HG03521 (cell line): Measurements from ENCODE around the gene SAMM50.
"Not testable (repeated sequence)": the region's sequence is repeated elsewhere in the genome, so short reads cannot be mapped to it uniquely, and the experiment has no call there.

Experiments used
- ATAC-seq: cut with Tn5 transposase; IDR thresholded peaks from one replicate; pipeline ENCODE4 v1.9.1; 2021; ENCODE audit warnings: mild to moderate bottlenecking, moderate library complexity; ENCODE audit not compliant: unreplicated experiment

SAMM50 gene

DNA sequence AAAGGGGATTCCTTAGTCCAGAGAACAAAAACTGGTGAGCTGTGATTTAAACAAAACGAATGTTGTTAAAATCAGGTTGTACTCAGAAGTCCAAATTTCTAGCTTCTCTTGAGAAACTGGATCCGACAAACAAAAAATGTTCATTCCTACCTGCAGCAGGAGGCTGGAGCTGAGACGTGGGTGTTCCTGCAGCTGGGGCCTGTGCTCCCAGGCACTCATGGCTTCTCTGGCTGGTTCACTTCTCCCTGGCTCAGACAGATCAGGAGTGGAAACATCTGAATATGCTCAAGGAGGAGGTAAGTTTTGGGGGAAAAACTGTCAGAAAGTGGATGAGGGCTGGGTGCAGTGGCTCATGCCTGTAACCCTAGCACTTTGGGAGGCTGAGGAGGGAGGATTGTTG lies 44.1 kb downstream of the SAMM50 start:
- no peak for ATAC-seq

DNA sequence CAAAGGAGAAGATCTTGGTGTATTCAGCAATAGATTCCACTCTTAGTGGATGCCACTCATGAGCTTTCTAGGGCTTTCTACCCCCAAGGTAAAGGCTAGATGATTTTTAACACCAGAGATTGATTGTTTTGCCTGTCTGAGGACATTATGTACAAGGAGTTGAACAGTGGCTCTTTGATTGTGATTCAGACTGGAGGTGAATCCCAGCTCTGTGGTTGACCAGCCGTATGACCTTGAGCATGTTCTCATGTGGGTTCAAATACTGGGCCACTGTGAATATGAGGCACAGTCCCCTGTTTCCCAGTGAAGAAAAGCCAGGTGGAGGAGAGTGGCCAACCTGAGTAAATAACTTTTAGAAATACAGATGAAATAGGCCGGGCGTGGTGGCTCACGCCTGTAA lies 44.9 kb downstream of the SAMM50 start:
- ATAC-seq: no peak

DNA sequence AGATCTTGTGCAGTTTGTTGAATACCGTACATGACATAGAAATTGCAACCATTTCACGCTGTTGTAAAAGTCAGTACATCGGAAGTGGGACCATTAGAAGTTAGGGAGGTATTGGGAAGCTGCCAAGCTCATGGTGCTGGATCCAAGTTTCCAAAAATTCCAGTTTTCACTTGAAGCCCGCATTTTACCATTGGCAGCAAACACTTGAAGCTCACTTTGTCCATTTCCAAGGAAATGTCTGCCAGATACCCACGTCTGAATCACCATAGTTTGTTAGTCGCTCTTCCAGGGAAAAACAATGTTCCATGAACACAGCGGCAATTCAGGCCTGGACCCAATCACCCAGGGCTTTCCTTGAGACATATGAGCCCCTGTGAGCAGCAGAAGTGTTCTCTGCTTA lies 46.3 kb downstream of the SAMM50 start:
- ATAC-seq: no peak

DNA sequence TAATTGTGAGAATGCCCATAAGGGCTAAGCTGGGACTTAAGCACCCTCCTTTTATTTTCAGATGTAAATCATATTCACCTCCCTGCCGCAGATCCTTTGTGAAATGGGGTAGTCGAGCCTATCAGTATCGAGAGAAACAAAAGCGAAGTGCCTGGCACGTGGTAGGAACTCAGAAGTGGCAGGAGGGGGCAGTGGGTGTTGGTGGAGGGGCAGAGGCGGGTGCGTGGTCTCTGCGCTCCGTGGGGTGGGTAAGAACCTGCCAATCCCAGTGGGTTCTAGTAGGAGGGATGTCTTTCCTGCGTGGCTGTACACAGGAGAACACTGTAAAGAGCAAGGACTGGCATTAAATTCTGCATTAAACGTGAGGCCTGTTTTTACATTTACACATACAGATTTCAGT lies 47.1 kb downstream of the SAMM50 start:
- ATAC-seq: no peak

DNA sequence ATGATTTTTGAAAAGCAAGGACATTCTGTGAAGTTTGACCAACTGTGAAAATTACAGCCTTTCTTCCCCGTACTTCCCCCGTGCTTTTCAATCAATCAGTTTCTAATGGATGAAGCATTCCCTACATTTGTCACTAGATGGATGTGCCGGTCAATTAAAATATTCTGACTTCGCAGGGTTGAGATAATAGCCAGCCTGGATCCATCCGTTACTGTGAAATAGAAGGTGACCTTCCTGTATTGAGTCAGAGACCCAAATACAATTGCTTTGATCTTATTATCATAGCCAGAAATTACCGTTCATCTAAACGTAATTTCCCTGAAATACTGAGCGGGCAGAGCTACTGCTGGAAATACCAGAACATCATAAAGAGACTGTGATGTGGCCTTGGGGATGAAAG lies 47.8 kb downstream of the SAMM50 start:
- ATAC-seq: no peak

DNA sequence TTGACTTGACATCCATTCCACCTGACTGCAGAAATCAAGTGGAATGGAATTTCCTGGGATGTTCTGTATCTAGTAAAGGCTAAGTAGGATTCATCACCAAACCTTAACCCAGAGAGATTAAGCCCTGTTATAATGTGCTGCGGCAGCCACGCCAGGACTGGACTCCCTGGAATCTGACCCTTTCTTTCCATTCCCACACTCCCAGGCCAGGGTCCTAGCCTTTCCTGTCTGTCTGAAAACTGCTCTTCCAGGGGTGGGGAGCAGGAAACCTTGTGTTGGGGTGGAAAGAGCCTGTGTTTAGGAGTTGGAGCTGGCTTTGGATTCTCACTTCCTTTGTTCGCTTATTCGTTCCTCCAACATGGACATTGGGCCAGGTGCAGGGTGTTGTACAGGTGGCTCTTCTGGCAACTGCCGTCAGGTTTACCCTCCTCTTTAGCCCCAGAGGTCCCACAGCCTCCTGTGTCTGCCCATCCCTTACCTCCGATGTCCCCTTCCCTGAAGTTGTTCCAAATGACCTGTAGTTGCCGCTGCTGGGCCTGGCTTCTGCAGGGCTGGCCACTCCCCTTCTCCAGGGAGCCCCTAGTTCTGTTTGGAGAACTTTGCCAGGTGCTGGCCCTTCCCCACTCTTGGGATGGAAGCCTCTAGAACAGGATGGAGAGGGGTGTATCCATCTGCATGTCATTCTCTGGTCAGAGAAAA lies 48.3 kb downstream of the SAMM50 start:
- ATAC-seq: no peak

DNA sequence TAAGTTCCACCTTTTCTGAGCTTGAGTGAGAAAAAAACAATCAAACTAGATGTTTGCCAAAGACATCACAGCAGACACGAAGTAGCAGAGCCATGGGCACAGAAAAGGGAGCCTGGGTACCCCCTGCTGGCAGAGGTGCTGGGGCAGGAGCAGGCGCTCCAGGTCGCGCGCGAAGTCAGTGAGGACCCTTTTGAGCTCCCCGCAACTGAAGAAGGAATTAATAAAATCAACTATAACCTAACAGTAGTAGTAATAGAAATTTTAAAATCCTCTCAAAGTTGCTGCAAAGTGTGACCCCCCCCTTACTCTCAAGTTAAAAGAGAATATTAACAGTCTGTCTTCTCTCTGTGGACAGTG lies 48.8 kb downstream of the SAMM50 start:
- no peak for ATAC-seq

DNA sequence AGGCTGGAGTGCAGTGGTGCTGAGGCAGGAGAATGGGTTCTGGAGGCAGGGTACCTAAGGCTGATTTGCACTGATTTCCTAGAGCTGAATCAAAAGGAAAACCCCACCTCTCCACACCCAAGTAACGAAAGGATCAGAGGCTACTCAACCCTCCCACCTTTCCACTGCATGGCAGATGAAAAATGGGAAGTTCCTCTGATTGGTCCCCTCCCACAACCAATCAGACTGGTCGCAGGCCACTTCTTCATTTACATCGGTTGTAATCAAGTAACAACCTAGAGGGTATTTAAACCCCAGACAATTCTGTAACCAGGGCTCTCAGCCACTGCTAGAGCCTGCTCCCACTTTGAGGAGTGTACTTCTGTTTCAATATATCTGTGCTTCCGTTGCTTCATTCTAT lies 50.3 kb downstream of the SAMM50 start:
- no peak for ATAC-seq

DNA sequence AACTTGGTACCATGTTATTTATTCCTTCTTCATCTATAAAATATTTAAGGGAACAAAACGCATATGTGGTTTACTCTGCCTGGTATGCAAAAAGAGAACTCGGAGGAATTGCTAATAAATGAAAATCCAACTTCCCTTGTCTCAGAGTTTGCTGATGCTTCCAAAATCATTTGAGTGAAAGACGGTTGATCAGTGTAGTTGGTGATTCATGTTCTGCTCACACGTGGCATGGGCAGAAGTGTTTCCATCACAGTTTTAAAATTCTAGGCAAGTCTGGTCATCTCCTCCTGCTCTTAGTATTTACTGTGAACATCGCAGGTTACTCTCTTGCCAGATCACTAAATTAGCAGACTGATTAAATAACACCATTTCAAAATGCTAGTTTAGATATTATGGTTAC lies 56.9 kb downstream of the SAMM50 start:
- ATAC-seq: no peak

DNA sequence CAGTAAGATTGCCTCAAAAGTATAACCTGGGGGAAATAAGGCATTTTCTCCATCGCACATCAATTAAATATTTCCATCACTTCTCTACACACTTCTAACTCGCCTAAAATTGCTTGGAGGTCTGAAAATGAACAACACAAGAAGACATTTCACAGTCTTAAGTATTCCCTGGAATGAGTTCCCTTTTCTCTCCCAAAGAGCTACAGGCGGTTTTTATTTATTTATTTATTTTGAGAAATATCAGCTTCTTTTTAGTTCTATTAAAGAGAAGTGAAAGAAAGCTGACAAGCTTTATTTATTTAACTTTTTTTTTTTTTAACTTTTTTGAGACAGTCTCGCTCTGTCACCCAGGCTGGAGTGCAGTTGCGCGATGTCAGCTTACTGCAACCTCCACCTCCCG lies 57.3 kb downstream of the SAMM50 start:
- ATAC-seq: no peak

DNA sequence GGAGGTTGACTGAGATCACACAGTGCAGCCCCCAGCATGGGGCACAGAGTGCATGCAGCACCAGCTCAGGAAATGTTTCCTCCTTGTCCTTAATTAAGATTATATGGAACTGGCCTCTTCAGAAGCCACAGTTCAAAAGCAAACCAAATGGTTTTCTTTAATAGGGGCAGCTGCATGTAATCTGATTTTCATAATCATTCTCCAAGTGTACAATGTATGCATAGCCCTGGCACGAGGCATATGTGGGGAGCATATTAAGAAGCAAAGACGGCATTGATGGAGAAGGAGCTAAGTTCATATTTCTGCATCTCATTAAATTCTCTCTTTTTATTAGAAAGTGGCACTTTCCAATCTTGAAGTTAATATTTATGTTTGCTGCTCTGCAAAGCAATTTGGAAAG lies 59.0 kb downstream of the SAMM50 start:
- ATAC-seq: no peak

DNA sequence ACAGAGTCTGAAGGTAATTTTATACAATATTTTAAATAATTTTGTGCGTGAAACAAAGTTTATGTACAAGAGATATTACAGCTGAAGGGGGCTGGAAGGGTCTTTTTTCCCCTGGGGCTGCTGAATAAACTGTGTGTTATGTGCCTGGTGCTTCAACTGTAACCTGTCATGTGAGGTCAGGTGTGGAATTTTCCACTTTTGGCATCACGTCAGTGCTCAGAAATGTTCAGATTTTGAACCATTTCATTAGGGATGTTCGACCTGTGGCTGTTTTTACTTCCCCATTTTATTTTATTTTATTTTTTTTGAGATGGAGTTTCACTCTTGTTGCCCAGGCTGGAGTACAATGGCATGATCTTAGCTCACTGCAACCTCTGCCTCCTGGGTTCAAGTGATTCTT lies 61.3 kb downstream of the SAMM50 start:
- ATAC-seq: not testable (repeated sequence)

DNA sequence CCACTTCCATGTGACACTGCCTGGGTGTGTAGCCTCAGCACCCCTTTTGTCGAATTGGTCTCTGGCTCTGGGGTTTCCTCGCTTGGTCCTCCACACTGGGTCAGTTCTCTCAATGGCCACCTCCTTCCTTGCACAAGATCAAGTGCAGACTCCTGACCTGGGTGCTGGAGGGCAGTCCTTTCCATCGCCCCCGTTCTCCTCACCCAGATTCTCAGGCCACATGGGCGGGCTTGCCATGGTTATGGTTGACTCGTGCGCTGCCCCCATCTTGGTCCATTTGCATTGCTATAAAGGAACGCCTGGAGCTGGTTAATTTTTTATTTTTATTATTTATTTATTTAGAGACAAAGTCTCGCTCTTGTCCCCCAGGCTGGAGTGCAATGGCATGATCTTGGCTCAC lies 63.4 kb downstream of the SAMM50 start:
- ATAC-seq: no peak

DNA sequence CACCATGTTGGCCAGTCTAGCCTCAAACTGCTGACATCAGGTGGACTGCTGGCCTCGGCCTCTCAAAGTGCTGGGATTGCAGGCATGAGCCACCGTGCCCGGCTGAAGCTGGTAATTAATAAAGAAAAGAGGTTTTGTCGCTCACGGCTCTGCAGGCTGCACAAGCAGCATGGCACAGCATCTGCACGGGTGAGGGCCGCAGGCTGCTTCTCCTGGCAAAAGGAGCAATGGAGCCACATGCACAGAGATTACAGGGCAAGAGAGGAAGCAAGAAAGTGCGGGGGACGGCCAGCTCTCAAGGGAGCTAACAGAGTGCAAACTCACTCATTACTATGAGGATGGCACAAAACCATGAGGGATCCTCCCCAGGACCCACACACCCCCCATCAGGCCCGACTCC lies 64.2 kb downstream of the SAMM50 start:
- ATAC-seq: no peak

DNA sequence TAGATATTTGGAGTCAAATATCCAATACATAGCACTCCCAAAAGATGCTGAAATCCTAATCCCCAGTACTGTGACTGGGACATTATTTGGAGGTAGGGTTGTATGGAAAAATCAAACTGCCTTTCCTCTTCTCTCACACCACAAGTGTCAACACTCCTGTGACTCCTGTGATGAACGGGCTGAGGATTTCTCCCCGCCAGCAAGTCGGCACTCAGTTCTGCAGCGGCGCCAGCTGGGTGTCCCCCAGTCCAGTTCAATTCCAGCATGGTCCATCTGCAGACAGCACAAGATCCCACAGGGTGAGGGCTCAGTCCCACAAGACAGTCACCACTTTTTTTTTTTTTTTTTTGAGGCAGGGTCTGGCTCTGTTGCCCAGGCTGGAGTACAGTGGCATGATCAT lies 64.6 kb downstream of the SAMM50 start:
- no peak for ATAC-seq

DNA sequence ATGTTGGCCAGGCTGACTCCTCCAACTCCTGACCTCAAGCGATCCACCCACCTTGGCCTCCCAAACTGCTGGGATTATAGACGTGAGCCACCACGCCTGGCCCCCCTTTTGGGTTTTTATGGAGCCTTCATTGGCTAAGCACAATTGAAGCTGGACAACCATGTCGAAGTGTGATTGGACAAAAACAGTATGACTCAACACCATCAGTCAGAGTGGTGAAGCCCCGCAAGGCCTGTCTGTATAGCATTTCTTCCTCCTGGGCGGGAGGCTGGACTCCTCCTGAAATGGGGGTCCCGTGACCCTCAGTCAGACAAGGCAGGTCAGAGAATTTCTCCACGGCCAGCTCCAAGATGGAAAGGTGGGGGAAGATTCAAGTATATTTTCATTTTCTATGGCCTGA lies 65.7 kb downstream of the SAMM50 start:
- ATAC-seq: no peak

DNA sequence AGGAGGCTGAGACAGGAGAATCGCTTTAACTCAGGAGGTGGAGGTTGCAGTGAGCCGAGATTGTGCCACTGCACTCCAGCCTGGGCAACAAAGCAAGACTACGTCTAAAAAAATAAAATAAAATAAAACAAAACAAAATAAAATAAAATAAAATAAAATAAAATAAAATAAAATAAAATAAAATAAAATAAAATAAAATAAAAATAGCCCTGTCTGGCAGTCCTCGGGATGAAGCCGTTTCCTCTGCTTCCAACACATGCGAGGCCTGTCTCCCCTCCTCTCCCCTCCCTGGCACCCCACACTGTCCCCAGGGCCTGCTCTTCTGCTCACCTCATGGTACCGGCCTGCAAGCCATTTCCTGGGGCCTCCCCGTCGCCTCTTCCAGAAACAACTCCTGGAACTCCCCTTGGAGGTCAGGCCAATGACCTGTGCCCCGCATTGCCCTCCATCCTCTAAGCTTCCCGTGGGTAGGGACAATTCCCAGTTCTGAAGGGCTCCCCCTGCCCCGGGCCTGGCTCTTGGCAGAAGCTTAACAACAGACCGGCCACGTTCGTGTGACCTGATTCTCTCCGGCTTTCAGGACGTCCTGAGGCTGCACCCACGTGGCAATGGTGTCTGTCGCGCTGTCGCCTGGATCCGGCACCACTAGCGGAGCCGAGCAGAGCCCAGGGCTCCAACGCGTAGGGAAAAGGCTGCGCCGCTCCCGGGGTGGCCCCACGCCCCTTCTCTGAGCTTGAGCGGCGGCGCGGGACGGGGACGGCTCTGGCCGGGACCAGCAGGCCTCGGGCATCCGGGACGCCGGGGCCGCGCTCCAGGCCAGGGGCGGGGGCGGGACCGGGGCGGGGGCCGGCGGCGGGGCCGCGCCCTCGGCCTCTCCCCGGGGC lies 68.4 kb downstream of the SAMM50 start:
- ATAC-seq: no peak

DNA sequence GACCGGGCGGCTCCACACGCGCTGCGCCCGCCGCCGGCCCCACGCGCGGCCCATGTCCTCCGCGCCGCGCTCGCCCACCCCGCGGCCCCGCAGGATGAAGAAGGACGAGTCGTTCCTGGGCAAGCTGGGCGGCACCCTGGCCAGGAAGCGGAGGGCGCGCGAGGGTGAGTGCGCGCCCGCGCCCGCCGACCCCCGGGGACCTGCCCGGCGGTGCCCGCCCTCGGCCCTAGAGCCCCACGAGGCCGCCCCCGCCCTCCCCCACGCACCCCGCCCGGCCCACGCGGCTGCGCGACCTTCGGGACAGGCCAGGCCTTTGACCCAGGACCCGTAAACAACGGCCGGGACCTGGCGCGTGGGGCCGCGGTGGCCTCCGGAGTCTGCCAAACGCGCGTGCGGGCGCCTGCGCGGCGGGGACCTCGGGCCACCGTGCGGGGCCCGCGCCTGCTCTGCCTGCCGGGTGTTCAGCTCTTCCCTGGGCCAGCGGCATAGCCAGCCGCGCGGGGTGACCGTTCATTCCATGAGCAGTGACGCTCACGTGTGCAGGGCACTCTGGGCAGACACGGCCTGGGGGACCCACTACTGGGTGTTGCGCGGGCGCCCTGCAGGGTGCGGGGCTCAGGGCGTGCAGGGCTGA lies 69.2 kb downstream of the SAMM50 start, which contains the start of gene PARVB:
TSS of gene PARVB (plus strand) at position 15 of the 634 bp plus-strand sequence. CDS start at position 53, 38 bp downstream.
- no peak for ATAC-seq

DNA sequence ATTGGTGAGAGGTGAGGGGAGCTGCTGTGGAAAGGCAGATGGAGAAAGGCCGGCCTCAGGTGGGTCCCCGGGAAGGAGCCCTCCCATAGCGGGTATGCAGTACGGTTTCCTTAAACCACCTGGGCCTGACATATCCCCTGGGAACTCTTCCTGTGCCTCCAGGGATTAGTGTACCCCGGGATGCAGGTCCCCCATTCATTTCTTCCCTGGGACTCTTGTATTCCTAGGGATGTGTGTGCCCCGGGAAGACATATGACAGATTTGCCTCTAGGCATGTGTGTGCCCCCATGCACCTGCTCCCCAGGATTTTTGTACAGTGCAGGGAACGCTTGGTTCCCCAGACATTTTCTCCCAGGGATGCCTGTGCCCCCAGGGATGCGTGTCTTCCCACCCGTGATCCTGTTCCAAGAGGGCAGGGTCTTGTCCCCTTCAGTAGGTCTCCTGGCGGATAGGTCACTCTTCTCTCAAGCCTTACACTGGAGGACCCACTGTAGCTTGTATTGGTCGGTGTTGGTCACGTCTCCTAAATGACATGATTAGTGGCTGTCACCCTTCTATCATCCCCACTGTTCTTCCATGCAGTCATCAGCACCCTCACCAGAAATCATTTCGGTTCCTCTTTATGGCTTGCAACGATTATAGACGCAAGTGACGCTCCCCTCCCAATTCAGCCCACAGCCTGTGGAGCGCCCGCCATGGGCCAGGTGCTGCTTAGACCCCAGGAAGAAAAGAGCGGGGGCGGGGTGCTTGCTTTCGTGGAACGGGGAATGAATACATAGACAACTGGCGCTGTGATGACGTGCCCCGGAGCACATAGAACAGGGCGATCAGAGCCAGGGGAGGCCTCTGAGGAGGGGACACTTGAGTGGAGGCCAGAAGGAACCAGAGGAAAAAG lies 70.2 kb downstream of the SAMM50 start:
- peak; percentile 40 for ATAC-seq

DNA sequence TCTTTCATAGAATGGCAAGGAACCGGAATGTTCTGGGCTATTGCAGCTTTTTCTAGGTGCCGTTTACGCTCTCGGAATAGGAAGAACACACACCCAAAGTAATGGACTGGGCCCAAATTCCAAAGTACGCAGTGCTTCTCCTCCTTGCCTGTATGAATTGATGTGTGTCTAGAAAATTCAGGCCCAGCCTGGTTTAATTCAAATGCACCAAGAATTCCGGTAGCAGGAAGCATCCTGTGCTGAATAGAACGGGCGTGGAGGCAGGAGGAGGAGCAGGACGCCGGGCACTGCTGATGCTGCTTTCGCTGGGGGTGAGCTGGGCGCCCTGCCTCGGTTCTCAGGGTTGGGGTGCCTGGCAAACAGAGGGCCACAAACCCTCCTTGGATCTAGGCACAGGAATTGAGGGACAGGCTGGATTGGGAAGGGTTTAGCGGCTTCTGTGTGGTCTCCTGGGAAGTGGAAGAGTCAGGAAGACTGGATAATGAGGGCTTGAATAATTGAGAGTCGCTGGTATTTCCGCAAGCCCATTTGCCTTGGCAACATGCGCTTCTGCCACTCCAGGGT lies 70.9 kb downstream of the SAMM50 start:
- no peak for ATAC-seq
